HG03060 (cell line): ENCODE results near the gene CD48.

Experiments
- ATAC-seq: cut with Tn5 transposase; IDR thresholded peaks from one replicate; pipeline ENCODE4 v1.9.1; 2021; ENCODE audit warnings: low read depth, moderate number of reproducible peaks; ENCODE audit not compliant: unreplicated experiment

CD48 gene

GRCh38 chr1:160638540-160638857 lies 73.1 kb downstream of the CD48 start:
- no peak for ATAC-seq

GRCh38 chr1:160637821-160638539 lies 73.6 kb downstream of the CD48 start:
- ATAC-seq, result no peak

GRCh38 chr1:160637065-160637464 lies 74.6 kb downstream of the CD48 start:
- ATAC-seq, result no peak

GRCh38 chr1:160636547-160636946 lies 75.1 kb downstream of the CD48 start:
- ATAC-seq, result no peak

- no peak for ATAC-seq
Measured at GRCh38 chr1:160636076-160636475, 75.5 kb downstream of the CD48 start.

GRCh38 chr1:160634543-160635491 lies 76.8 kb downstream of the CD48 start:
- no peak for ATAC-seq

GRCh38 chr1:160633330-160633903 lies 78.2 kb downstream of the CD48 start:
- no peak for ATAC-seq

- ATAC-seq, result no peak
Measured at GRCh38 chr1:160631983-160632625, 79.5 kb downstream of the CD48 start.

GRCh38 chr1:160630523-160631451 lies 80.8 kb downstream of the CD48 start:
- ATAC-seq, result no peak

GRCh38 chr1:160629286-160630210 lies 82.1 kb downstream of the CD48 start:
- ATAC-seq, result no peak

GRCh38 chr1:160628799-160629263 lies 82.8 kb downstream of the CD48 start:
- no peak for ATAC-seq
